Stimulated activated CD8-positive, alpha-beta memory T cell treated with anti-CD3 and anti-CD28 coated beads, Interleukin-7, amount 100 ng/mL, for 48 hours (primary cell): ENCODE results near the gene RDH16.
"Not testable (repeated sequence)": the region's sequence is repeated elsewhere in the genome, so short reads cannot be mapped to it uniquely, and the experiment has no call there.

ENCODE experiments used
- DNase-seq, 2 donors: peaks; one replicate each; pipeline ENCODE4 v3.0.0-alpha.2; 2020; ENCODE audit warnings: low read depth in 1 of 2; ENCODE audit errors: extremely low read depth in 1 of 2

The RDH16 gene

GRCh38 chr12:56954958-56955355 is 2.5 kb downstream of the RDH16 start:
- DNase-seq, result no peak

- no peak for DNase-seq
Measured at GRCh38 chr12:56954057-56954957, 3.1 kb downstream of the RDH16 start.

GRCh38 chr12:56953314-56953713 is 4.1 kb downstream of the RDH16 start:
- DNase-seq, result no peak

- DNase-seq, result no peak
Measured at GRCh38 chr12:56951582-56952339, 5.6 kb downstream of the RDH16 start.

- DNase-seq, result no peak
Measured at GRCh38 chr12:56948881-56949280, 8.5 kb downstream of the RDH16 start.

- DNase-seq, result no peak
Measured at GRCh38 chr12:56948457-56948777, 9.0 kb downstream of the RDH16 start.

- no peak for DNase-seq
Measured at GRCh38 chr12:56947633-56948456, 9.6 kb downstream of the RDH16 start.

GRCh38 chr12:56943878-56944277 is 13.5 kb downstream of the RDH16 start:
- DNase-seq, result no peak

- not testable (repeated sequence) for DNase-seq
Measured at GRCh38 chr12:56943374-56943773, 14.0 kb downstream of the RDH16 start.

GRCh38 chr12:56941299-56942017 is 15.9 kb downstream of the RDH16 start:
- no peak for DNase-seq

- DNase-seq, result not testable (repeated sequence)
Measured at GRCh38 chr12:56940942-56941298, 16.5 kb downstream of the RDH16 start.

- DNase-seq, result no peak
Measured at GRCh38 chr12:56935752-56936151, 21.7 kb downstream of the RDH16 start.

GRCh38 chr12:56935157-56935556 is 22.3 kb downstream of the RDH16 start:
- DNase-seq, result no peak

- DNase-seq, result no peak
Measured at GRCh38 chr12:56933826-56934625, 23.4 kb downstream of the RDH16 start, which contains the start of gene SDR9C7. TSS of gene SDR9C7 (minus strand) at chr12:56934408. CDS start at chr12:56934261, 147 bp downstream.

GRCh38 chr12:56932867-56933266 is 24.5 kb downstream of the RDH16 start:
- DNase-seq, result no peak

GRCh38 chr12:56932146-56932545 is 25.3 kb downstream of the RDH16 start:
- no peak for DNase-seq

- DNase-seq, result no peak
Measured at GRCh38 chr12:56931474-56931978, 25.9 kb downstream of the RDH16 start.

GRCh38 chr12:56930241-56930640 is 27.2 kb downstream of the RDH16 start:
- no peak for DNase-seq

GRCh38 chr12:56929780-56930179 is 27.6 kb downstream of the RDH16 start:
- DNase-seq, result no peak

- DNase-seq, result no peak
Measured at GRCh38 chr12:56928262-56928661, 29.1 kb downstream of the RDH16 start.
